Peyer's patch (tissue), 4 donors: ENCODE data around the gene MGAT5B. TPM values are rescaled to one million over a fixed set of nuclear protein-coding genes. Genes with fewer than 3 reads are reported as not detected.

Source experiments
- DNase-seq, 3 donors: peaks; one replicate each; pipeline ENCODE4 v3.0.0-alpha.2; 2017 to 2019
- H3K27ac ChIP-seq, 4 donors: fragments of 200-600 bp; sonication (generic); one replicate each; pipeline ENCODE4 v1.5.1; 2016 to 2019
- H3K27me3 ChIP-seq, 2 donors: fragments of 200-600 bp; sonication (generic); one replicate each; pipeline ENCODE4 v1.5.1; 2019
- H3K36me3 ChIP-seq, 3 donors: fragments of 200-600 bp; sonication (generic); one replicate each; pipeline ENCODE4 v1.5.1; 2016 to 2019
- H3K4me1 ChIP-seq, 4 donors: fragments of 200-600 bp; sonication (generic); one replicate each; pipeline ENCODE4 v1.5.1; 2016 to 2019
- H3K4me3 ChIP-seq, 4 donors: fragments of 200-600 bp; sonication (generic); 1 replicate in 3 of 4; 2 replicates in 1 of 4; pipeline ENCODE4 v1.5.1; 2016 to 2019; ENCODE audit warnings: mild to moderate bottlenecking in 1 of 4
- H3K9me3 ChIP-seq, 4 donors: fragments of 200-600 bp; sonication (generic); one replicate each; pipeline ENCODE4 v1.5.1; 2016 to 2019; ENCODE audit warnings: mild to moderate bottlenecking in 1 of 4
- CTCF ChIP-seq, 6 experiments: fragments of 450-650 bp in 4 of 6; fragments of 200-600 bp in 2 of 6; sonication (generic) in 1 of 6; IDR thresholded peaks; one replicate each; pipeline ENCODE4 v1.5.1; 2017 to 2019; ENCODE audit warnings: antibody characterized with exemption in 6 of 6, mild to moderate bottlenecking in 3 of 6, moderate library complexity in 1 of 6
- POLR2A ChIP-seq, 2 donors: fragments of 450-650 bp; IDR thresholded peaks; one replicate each; pipeline ENCODE4 v1.5.1; 2017; ENCODE audit warnings: antibody characterized with exemption in 2 of 2, mild to moderate bottlenecking in 2 of 2, moderate library complexity in 2 of 2
- total RNA-seq, 4 donors: library from RNA; depleted of rRNA; stranded (reverse); fragments of >200 nt; gene quantifications; one replicate each; pipeline ENCODE4 v1.1.0, GENCODE V29; 2016

MGAT5B gene
- total RNA-seq, 4 donors from 2014 or later = 0.27 to 6.6 (median 0.47) TPM; not detected in 1

- Histone ChIP-seq H3K27me3 (no peaks in the 10 kb centered on the region), H3K9me3 (no peaks in the 10 kb centered on the region), H3K27ac (no peak overlapping the region), H3K4me1 (no peaks in the 10 kb centered on the region), H3K36me3 (no peaks in the 10 kb centered on the region), H3K4me3 (no peak overlapping the region)
- no peak for DNase-seq
- TF ChIP-seq POLR2A (IDR thresholded peaks at IDR 0.05) (no peak), CTCF (IDR thresholded peaks at IDR 0.05) (no peak)
Observed at GRCh38 chr17:76889323-76889722, 21.1 kb downstream of the MGAT5B start.

DNA sequence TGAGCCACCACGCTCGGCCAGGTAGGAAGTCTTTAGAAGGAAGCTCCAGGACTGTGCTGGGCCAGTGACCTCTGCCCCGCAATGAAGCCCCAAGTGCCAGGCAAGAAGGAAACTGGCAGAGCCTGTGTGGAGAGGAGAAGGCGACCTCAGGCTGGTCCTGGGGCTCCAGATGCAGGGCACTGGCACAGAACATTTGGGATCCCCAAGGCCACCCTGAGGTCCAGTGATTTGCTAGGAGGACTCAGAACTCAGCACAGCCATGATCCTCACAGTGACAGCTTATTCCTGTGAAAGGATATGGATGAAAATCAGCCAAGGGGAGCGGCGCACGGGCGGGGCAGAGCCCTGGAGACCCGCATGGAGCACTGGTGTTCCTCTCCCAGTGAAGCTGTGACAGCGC, 24.1 kb downstream of the MGAT5B start:
- TF ChIP-seq POLR2A (IDR thresholded peaks at IDR 0.05) (no peak), CTCF (IDR thresholded peaks at IDR 0.05) (no peak)
- H3K27ac ChIP-seq = no peak overlapping the region
- peaks cover 0 to 4% (median 0%) of the 10 kb centered on the region in 4 donors for H3K9me3 ChIP-seq
- H3K4me3 ChIP-seq = no peak overlapping the region
- no peaks in the 10 kb centered on the region for H3K27me3 ChIP-seq
- DNase-seq = no peak
- H3K4me1 ChIP-seq = no peaks in the 10 kb centered on the region
- no peaks in the 10 kb centered on the region for H3K36me3 ChIP-seq

GRCh38 chr17:76893623-76894334, 25.6 kb downstream of the MGAT5B start:
- H3K4me3 ChIP-seq = no peak overlapping the region
- DNase-seq = no peak
- H3K27ac ChIP-seq = no peak overlapping the region
- no peaks in the 10 kb centered on the region for H3K36me3 ChIP-seq
- H3K27me3 ChIP-seq = no peaks in the 10 kb centered on the region
- H3K4me1 ChIP-seq = no peaks in the 10 kb centered on the region
- TF ChIP-seq POLR2A (IDR thresholded peaks at IDR 0.05) = no peak
- TF ChIP-seq CTCF (IDR thresholded peaks at IDR 0.05) = no peak
- peaks cover 0 to 4% (median 0%) of the 10 kb centered on the region in 4 donors for H3K9me3 ChIP-seq

DNA sequence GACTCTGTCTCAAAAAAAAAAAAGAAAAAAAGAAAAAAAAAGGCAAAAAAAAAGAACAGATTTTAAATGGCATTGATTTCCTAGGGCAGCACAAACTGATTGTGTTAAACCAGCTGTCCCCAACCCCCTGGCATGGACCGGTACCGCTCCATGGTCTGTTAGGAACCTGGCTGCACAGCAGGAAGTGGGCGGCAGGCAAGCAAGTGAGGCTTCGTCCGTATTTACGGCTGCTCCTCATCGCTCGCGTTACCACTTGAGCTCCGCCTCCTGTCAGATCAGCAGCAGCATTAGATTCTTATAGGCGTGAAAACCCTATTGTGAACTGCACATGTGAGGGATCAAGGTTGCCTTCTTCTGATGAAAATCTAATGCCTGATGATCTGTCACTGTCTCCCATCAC, 26.6 kb downstream of the MGAT5B start:
- no peak overlapping the region for H3K27ac ChIP-seq
- no peaks in the 10 kb centered on the region for H3K4me1 ChIP-seq
- H3K27me3 ChIP-seq = no peaks in the 10 kb centered on the region
- DNase-seq = no peak
- no peak overlapping the region for H3K4me3 ChIP-seq
- peaks cover 0 to 4% (median 0%) of the 10 kb centered on the region in 4 donors for H3K9me3 ChIP-seq
- no peaks in the 10 kb centered on the region for H3K36me3 ChIP-seq
- TF ChIP-seq POLR2A (IDR thresholded peaks at IDR 0.05) (no peak), CTCF (IDR thresholded peaks at IDR 0.05) (no peak)

GRCh38 chr17:76897023-76897422, 28.8 kb downstream of the MGAT5B start:
- Histone ChIP-seq H3K27me3 (no peaks in the 10 kb centered on the region), H3K4me3 (no peak overlapping the region), H3K4me1 (no peaks in the 10 kb centered on the region), H3K27ac (no peak overlapping the region), H3K9me3 (peaks cover 0 to 4% (median 0%) of the 10 kb centered on the region in 4 donors), H3K36me3 (no peaks in the 10 kb centered on the region)
- TF ChIP-seq CTCF (IDR thresholded peaks at IDR 0.05) (no peak), POLR2A (IDR thresholded peaks at IDR 0.05) (no peak)
- no peak for DNase-seq
